RCC 7860 (cell line): Measurements from ENCODE around the gene BMP2.

Experiments
- DNase-seq: peaks from one replicate; pipeline ENCODE4 v3.0.0-alpha.2; 2015; ENCODE audit warnings: low spot score
- FAIRE-seq: peaks from 2 replicates; lab custom pipeline; 2012; peaks lifted over from hg19 to GRCh38; lab: Jason Lieb, UNC

Gene BMP2

DNA sequence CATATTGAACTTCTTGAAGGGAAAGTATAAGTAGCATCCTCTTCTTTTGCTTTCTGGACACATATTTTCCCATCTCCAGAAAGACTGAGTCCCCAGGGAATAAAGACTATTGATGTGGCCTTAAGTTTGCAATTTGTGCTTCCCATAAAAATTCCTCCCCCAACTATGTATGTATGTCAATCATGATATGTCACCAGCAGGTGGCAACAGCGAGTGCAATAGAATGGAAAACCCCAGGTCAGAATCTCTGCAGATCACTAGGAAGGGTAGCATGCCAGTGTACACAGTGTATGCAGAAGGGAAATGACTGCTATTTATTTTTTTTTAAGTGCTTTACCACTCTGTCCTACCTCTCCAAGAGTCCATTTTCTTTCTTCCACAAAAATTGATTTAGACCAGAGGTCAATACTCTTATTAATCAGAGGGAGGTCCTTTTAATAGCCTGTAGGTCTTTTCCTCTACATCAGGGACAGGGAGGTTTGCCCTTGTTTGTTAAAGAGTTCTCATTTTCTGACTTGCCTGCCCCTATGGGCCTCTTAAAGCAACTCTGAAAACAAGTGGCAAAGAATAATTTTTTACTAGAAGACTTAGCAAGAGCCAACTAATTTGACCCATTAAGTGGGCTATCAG, 61.4 kb downstream of the BMP2 start:
- FAIRE-seq, result peak; percentile 27
- peak; percentile 21 for DNase-seq

DNA sequence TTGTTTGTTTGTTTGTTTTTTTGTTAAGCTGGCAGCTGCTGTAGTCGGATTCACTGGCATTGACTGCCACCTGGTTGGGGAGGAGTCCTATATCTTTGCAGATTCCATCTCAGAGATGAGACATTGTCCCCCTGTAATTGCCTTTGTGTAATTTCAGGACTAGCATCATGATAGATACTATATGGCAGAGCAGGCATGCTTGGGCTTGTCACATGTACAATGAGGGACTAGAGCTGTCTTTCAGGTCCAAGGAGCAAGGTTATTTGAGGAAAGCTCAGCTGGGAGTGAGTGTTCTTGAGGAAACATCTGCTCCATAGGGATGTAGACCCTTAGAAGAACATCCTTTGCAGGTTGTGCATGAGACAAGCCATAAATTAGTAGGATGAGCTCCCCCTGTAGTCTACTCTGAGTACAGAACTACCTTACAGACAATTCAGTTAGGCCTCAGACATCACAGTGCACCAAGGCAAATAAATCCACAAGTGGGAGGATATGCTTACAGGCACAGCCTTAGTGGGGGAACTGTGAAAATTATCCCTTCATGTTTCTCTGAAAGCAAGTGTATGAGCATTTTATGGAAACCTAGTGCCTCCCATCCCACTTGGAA, 62.1 kb downstream of the BMP2 start:
- FAIRE-seq (no peak), DNase-seq (no peak)
